Testis (tissue), 2 donors: ENCODE data around the gene ACAP3.

Experiments
- POLR2A ChIP-seq: fragments of 450-650 bp; IDR thresholded peaks from one replicate; pipeline ENCODE4 v1.6.1; 2017; ENCODE audit warnings: antibody characterized with exemption, mild to moderate bottlenecking, moderate library complexity
- TF ChIP-seq, protein P1 (sequence below), 3 experiments: fragments of 450-650 bp in 2 of 3; fragments of 200-600 bp in 1 of 3; sonication (generic) in 1 of 3; IDR thresholded peaks; one replicate each; pipeline ENCODE4 v1.5.1; 2016 to 2019; ENCODE audit warnings: antibody characterized with exemption in 3 of 3, mild to moderate bottlenecking in 2 of 3, moderate library complexity in 1 of 3

DNA sequence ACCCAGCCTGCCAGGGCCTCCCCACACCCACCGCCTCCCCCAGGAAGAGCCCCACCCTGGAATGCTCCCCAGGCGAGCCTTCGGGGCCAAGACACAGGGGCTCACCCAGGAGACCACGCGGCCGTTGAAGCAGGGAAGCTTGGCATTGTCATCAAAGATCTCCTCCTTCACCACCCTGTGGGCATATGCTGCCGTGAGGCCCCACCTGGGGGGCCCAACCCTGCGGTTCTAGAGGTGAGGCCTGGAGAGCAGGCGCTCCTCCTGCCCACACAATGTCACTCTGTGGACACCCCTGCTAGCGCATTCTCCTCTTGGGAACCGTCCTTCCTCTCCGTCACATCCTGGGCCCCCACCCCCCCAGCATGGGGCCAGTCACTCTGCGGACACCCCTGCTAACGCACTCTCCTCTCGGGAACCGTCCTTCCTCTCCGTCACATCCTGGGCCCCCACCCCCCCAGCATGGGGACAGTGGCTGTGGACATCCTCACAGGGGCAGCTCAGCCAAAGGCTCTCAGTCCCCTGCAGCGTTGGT lies 34.9 kb upstream of the ACAP3 start:
- TF ChIP-seq, protein P1, sequence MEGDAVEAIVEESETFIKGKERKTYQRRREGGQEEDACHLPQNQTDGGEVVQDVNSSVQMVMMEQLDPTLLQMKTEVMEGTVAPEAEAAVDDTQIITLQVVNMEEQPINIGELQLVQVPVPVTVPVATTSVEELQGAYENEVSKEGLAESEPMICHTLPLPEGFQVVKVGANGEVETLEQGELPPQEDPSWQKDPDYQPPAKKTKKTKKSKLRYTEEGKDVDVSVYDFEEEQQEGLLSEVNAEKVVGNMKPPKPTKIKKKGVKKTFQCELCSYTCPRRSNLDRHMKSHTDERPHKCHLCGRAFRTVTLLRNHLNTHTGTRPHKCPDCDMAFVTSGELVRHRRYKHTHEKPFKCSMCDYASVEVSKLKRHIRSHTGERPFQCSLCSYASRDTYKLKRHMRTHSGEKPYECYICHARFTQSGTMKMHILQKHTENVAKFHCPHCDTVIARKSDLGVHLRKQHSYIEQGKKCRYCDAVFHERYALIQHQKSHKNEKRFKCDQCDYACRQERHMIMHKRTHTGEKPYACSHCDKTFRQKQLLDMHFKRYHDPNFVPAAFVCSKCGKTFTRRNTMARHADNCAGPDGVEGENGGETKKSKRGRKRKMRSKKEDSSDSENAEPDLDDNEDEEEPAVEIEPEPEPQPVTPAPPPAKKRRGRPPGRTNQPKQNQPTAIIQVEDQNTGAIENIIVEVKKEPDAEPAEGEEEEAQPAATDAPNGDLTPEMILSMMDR (IDR thresholded peaks at IDR 0.05): no peak
- no peak for TF ChIP-seq POLR2A
